C4-2B (cell line): ENCODE data around the gene YIF1B.

Experiments used
- ZFX ChIP-seq: fragments of 450-650 bp; IDR thresholded peaks from 2 replicates; pipeline ENCODE4 v1.6.1; 2017
- TF ChIP-seq, protein P1 (sequence below): fragments of 450-650 bp; conservative IDR thresholded peaks from 2 replicates; pipeline ENCODE4 v1.5.1; 2017; ENCODE audit warnings: mild to moderate bottlenecking

DNA sequence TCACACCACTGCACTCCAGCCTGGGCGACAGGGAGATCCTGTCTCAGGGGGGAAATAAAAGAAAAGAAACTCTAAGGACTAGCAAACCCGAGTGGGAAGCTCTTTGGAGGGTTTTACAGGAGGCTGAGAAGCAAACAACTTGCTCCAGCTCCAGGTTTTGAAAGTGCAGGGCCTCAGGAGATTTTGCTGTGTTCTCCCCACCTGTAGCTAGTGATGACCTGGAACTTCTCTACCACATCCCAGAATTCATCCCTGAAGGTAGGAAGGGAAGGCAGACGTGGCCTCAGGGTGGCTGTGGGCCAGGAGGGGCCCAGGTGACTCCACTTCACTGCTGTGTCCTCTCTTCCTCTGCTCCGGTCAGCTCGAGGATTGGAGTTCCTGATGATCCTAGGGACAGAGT, 42.3 kb upstream of the YIF1B start:
- TF ChIP-seq, protein P1, sequence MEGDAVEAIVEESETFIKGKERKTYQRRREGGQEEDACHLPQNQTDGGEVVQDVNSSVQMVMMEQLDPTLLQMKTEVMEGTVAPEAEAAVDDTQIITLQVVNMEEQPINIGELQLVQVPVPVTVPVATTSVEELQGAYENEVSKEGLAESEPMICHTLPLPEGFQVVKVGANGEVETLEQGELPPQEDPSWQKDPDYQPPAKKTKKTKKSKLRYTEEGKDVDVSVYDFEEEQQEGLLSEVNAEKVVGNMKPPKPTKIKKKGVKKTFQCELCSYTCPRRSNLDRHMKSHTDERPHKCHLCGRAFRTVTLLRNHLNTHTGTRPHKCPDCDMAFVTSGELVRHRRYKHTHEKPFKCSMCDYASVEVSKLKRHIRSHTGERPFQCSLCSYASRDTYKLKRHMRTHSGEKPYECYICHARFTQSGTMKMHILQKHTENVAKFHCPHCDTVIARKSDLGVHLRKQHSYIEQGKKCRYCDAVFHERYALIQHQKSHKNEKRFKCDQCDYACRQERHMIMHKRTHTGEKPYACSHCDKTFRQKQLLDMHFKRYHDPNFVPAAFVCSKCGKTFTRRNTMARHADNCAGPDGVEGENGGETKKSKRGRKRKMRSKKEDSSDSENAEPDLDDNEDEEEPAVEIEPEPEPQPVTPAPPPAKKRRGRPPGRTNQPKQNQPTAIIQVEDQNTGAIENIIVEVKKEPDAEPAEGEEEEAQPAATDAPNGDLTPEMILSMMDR = no peak
- TF ChIP-seq ZFX = no peak
